HCT116 (cell line): Measurements from ENCODE around the gene LYG2. TPM values are rescaled to one million over a fixed set of nuclear protein-coding genes. Genes with fewer than 3 reads are reported as not detected.

ENCODE experiments used
- ATAC-seq: fragments of 200-7000 bp; cut with Tn5 transposase; 2 replicates; pipeline ENCODE4 v1.9.1; 2020; ENCODE audit warnings: mild to moderate bottlenecking, moderate library complexity
- BruUV-seq: library from RNA; stranded (reverse); fragments of 400-500 nt; replicated peaks from 2 replicates; lab custom pipeline; 2021; lab: Mats Ljungman, UMichigan
- CTCF ChIA-PET: fragments of 300-600 bp; sonication (Branson Sonifier 250); formaldehyde crosslinking; loops from one replicate; lab custom pipeline; 2021; ENCODE audit warnings: antibody characterized with exemption; lab: Charles Lee
- POLR2A ChIA-PET: fragments of 300-600, 350-600 bp; sonication (Branson Sonifier 250); formaldehyde crosslinking; loops from one replicate; lab custom pipeline; 2021; ENCODE audit warnings: antibody characterized with exemption; lab: Charles Lee
- RAD21 ChIA-PET, 2 experiments: fragments of 300-600 bp; sonication (Branson Sonifier 250); formaldehyde crosslinking; loops; one replicate each; lab custom pipeline; 2023; ENCODE audit warnings: low total read pairs in 2 of 2; ENCODE audit not compliant: uncharacterized antibody in 2 of 2, unreplicated experiment in 2 of 2, low non-redundant PET in 1 of 2; lab: Charles Lee
- DNase-seq: peaks from one replicate; pipeline ENCODE4 v3.0.0-alpha.2; 2010; ENCODE audit warnings: low read depth, low spot score
- H2AFZ ChIP-seq: fragments of 200-600 bp; shearing (Covaris generic), sonication (generic); 2 replicates; pipeline ENCODE4 v1.6.1; 2017; ENCODE audit warnings: low read depth, mixed run types, mixed read lengths, antibody characterized with exemption, low read length; ENCODE audit not compliant: poor library complexity, severe bottlenecking
- H3K27ac ChIP-seq: 2 replicates; pipeline ENCODE4 v1.5.1; 2012; ENCODE audit warnings: low read depth, low read length
- H3K27me3 ChIP-seq: fragments of 200-600 bp; sonication (generic); 2 replicates; pipeline ENCODE4 v1.6.1; 2016; ENCODE audit warnings: mixed run types, low read length, mixed read lengths; ENCODE audit not compliant: insufficient read depth
- H3K36me3 ChIP-seq, 2 experiments: fragments of 200-500 bp in 1 of 2; fragments of 200-600 bp in 1 of 2; sonication (Bioruptor generic) in 1 of 2; sonication (generic) in 1 of 2; 2 replicates each; pipeline versions ENCODE4 v1.5.1 to v1.6.1; 2014 to 2016; ENCODE audit warnings: low read length in 2 of 2, inconsistent platforms in 1 of 2, mixed read lengths in 1 of 2, mixed run types in 1 of 2; ENCODE audit not compliant: insufficient read depth in 2 of 2, control insufficient read depth in 1 of 2
- H3K4me1 ChIP-seq, 2 experiments: fragments of 200-600 bp in 1 of 2; sonication (generic) in 1 of 2; 2 replicates each; pipeline versions ENCODE4 v1.5.1 to v1.6.1; 2012 to 2017; ENCODE audit warnings: low read length in 2 of 2, inconsistent platforms in 1 of 2, mild to moderate bottlenecking in 1 of 2, mixed read lengths in 1 of 2, mixed run types in 1 of 2, moderate library complexity in 1 of 2; ENCODE audit not compliant: insufficient read depth in 2 of 2, control insufficient read depth in 1 of 2
- H3K4me2 ChIP-seq: fragments of 200-600 bp; sonication (generic); 2 replicates; pipeline ENCODE4 v1.6.1; 2017; ENCODE audit warnings: mixed run types, low read length, mixed read lengths
- H3K4me3 ChIP-seq, 2 experiments: fragments of 200-600 bp in 1 of 2; sonication (generic) in 1 of 2; replicated peaks in 1 of 2; 2 replicates each; pipeline ENCODE4 v1.5.1; 2011 to 2016; ENCODE audit warnings: low read length in 2 of 2, control low read depth in 1 of 2, low read depth in 1 of 2, mild to moderate bottlenecking in 1 of 2, mixed read lengths in 1 of 2, mixed run types in 1 of 2
- H3K79me2 ChIP-seq: fragments of 200-600 bp; sonication (generic); 2 replicates; pipeline ENCODE4 v1.6.1; 2017; ENCODE audit warnings: mild to moderate bottlenecking, mixed run types, low read length, moderate library complexity, mixed read lengths; ENCODE audit not compliant: insufficient read depth
- H3K9ac ChIP-seq: fragments of 200-600 bp; sonication (generic); 2 replicates; pipeline ENCODE4 v1.6.1; 2016; ENCODE audit warnings: low read length, mixed read lengths
- H3K9me2 ChIP-seq: fragments of 200-600 bp; sonication (generic), shearing (Covaris generic); 2 replicates; pipeline ENCODE4 v1.6.1; 2017; ENCODE audit warnings: mixed run types, mild to moderate bottlenecking, moderate library complexity; ENCODE audit not compliant: insufficient read depth
- H3K9me3 ChIP-seq, 2 experiments: fragments of 200-500 bp in 1 of 2; fragments of 200-600 bp in 1 of 2; sonication (Bioruptor generic) in 1 of 2; sonication (generic) in 1 of 2; 2 replicates each; pipeline ENCODE4 v1.6.1; 2014 to 2017; ENCODE audit warnings: low read length in 2 of 2, mixed read lengths in 2 of 2, inconsistent platforms in 1 of 2, low read depth in 1 of 2, mild to moderate bottlenecking in 1 of 2, mixed run types in 1 of 2, moderate library complexity in 1 of 2; ENCODE audit not compliant: control insufficient read depth in 1 of 2, insufficient read depth in 1 of 2
- H4K20me1 ChIP-seq: fragments of 200-600 bp; sonication (generic), shearing (Covaris generic); 2 replicates; pipeline ENCODE4 v1.6.1; 2017; ENCODE audit warnings: mixed run types, mild to moderate bottlenecking, moderate library complexity; ENCODE audit not compliant: insufficient read depth
- CTCF ChIP-seq, 3 experiments: fragments of 200-600 bp in 1 of 3; sonication (generic) in 1 of 3; IDR thresholded peaks in 2 of 3; conservative IDR thresholded peaks in 1 of 3; 2 replicates each; pipeline ENCODE4 v1.5.1; 2012 to 2017; ENCODE audit warnings: low read depth in 2 of 3, low read length in 2 of 3, antibody characterized with exemption in 1 of 3, borderline replicate concordance in 1 of 3, control low read depth in 1 of 3, mild to moderate bottlenecking in 1 of 3, mixed read lengths in 1 of 3, mixed run types in 1 of 3, moderate library complexity in 1 of 3; ENCODE audit not compliant: insufficient read depth in 1 of 3
- EGR1 ChIP-seq: IDR thresholded peaks from 2 replicates; pipeline ENCODE4 v1.6.1; 2012; ENCODE audit warnings: low read depth
- ELF1 ChIP-seq: IDR thresholded peaks from 2 replicates; pipeline ENCODE4 v1.6.1; 2012; ENCODE audit warnings: low read depth, borderline replicate concordance
- MAX ChIP-seq: IDR thresholded peaks from 2 replicates; pipeline ENCODE4 v1.6.1; 2012
- POLR2A ChIP-seq: IDR thresholded peaks from 2 replicates; pipeline ENCODE4 v1.7.0; 2011; ENCODE audit warnings: borderline replicate concordance; ENCODE audit not compliant: insufficient read depth, insufficient read length; ENCODE audit errors: extremely low read depth
- SP1 ChIP-seq: IDR thresholded peaks from 2 replicates; pipeline ENCODE4 v1.6.1; 2012; ENCODE audit warnings: low read depth
- SRF ChIP-seq: IDR thresholded peaks from 2 replicates; pipeline ENCODE4 v1.6.1; 2012; ENCODE audit warnings: low read depth
- YY1 ChIP-seq: IDR thresholded peaks from 2 replicates; pipeline ENCODE4 v1.6.1; 2011; ENCODE audit warnings: low read length, low read depth, moderate library complexity, mild to moderate bottlenecking; ENCODE audit not compliant: insufficient replicate concordance; ENCODE audit errors: extremely low read depth
- ZNF274 ChIP-seq: fragments of 200-500 bp; sonication (Bioruptor generic); IDR thresholded peaks from 2 replicates; pipeline ENCODE4 v1.6.1; 2014; ENCODE audit warnings: mild to moderate bottlenecking, low read depth, low read length, inconsistent platforms
- intact Hi-C: fragments of 100-400 bp; cut with micrococcal nuclease; formaldehyde crosslinking; loops from 2 replicates; pipeline ENCODE4 v1.10.0; 2022
- total RNA-seq: library from RNA; stranded (reverse); gene quantifications from one replicate; pipeline ENCODE4 v1.2.1, GENCODE V29; 2021; ENCODE audit not compliant: unreplicated experiment

Gene LYG2
- total RNA-seq, 1 experiment from 2014 or later, result 0.27 TPM

DNA sequence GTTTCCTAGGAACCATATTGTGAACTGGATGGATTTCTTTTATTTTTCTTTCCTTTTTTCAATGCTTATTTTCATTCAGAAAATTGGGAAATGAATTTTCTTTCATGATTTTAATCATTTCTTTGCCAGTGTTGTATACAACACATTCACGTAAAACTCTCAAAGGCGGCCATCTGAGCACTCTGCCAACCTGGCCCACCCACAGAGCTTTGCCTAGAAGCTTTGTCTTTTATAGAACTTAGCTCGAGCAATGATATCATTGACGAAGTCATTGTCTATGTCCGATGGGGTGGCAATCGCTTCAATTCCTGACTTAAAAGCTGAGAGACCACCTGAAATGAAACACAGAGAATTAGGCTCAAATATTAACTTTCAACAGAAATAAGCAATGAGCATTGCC, 13.3 kb downstream of the LYG2 start:
- H4K20me1 ChIP-seq, result no peaks in the 10 kb centered on the region
- no peak overlapping the region for H3K9ac ChIP-seq
- intact Hi-C loops, result no loop called here
- no peaks in the 10 kb centered on the region for H3K4me1 ChIP-seq
- RAD21 ChIA-PET, result no interaction called here
- no TSS peak for BruUV-seq
- H3K4me2 ChIP-seq, result no peak overlapping the region
- DNase-seq (no peak), ATAC-seq (no peak)
- H2AFZ ChIP-seq, result no peak overlapping the region
- no peak overlapping the region for H3K27ac ChIP-seq
- TF ChIP-seq EGR1, result no peak
- no peak for TF ChIP-seq YY1
- TF ChIP-seq SP1, result no peak
- no peak for TF ChIP-seq SRF
- TF ChIP-seq ZNF274, result no peak
- TF ChIP-seq, all 23 proteins: peak for 0
- POLR2A ChIA-PET, result no interaction called here
- Histone ChIP-seq H3K4me3 (no peak overlapping the region), H3K9me3 (no peaks in the 10 kb centered on the region), H3K9me2 (no peaks in the 10 kb centered on the region), H3K79me2 (no peaks in the 10 kb centered on the region), H3K27me3 (no peaks in the 10 kb centered on the region), H3K36me3 (no peaks in the 10 kb centered on the region)
- CTCF ChIA-PET, result no interaction called here

GRCh38 chr2:99240431-99240830, 15.0 kb downstream of the LYG2 start:
- H3K4me1 ChIP-seq, result no peaks in the 10 kb centered on the region
- ATAC-seq (no peak), DNase-seq (no peak)
- no peak overlapping the region for H3K9ac ChIP-seq
- no peaks in the 10 kb centered on the region for H3K36me3 ChIP-seq
- H3K4me2 ChIP-seq, result no peak overlapping the region
- no peak for TF ChIP-seq POLR2A
- no peak for TF ChIP-seq SRF
- no peak for TF ChIP-seq CTCF (IDR thresholded peaks at IDR 0.05 in 2 of 3, conservative IDR thresholded peaks at IDR 0.05 in 1 of 3; ENCODE audit: borderline replicate concordance in 1 of 3, insufficient read depth in 1 of 3, low read depth in 2 of 3, low read length in 2 of 3)
- no peak for TF ChIP-seq MAX
- no peak for TF ChIP-seq ELF1
- TF ChIP-seq, all 23 proteins: peak for 0
- no TSS peak for BruUV-seq
- ChIA-PET RAD21 (no interaction called here), POLR2A (no interaction called here), CTCF (no interaction called here)
- no peaks in the 10 kb centered on the region for H3K9me2 ChIP-seq
- H3K9me3 ChIP-seq, result no peaks in the 10 kb centered on the region
- no peaks in the 10 kb centered on the region for H3K79me2 ChIP-seq
- no peaks in the 10 kb centered on the region for H3K27me3 ChIP-seq
- H3K27ac ChIP-seq, result no peak overlapping the region
- no peaks in the 10 kb centered on the region for H4K20me1 ChIP-seq
- H2AFZ ChIP-seq, result no peak overlapping the region
- intact Hi-C loops, result no loop called here
- H3K4me3 ChIP-seq, result no peak overlapping the region
